Chondrocyte (in vitro differentiated cells): ENCODE results near the gene VANGL2. TPM values are rescaled to one million over a fixed set of nuclear protein-coding genes. Genes with fewer than 3 reads are reported as not detected.

Experiments used
- DNase-seq: peaks from one replicate; pipeline ENCODE4 v3.0.0; 2021; ENCODE audit warnings: mixed read lengths, low spot score
- H3K27ac Mint-ChIP-seq: one replicate; pipeline ENCODE4 v1.8.0; 2021; ENCODE audit warnings: mild to moderate bottlenecking, moderate library complexity, mixed read lengths; ENCODE audit not compliant: unreplicated experiment
- H3K27me3 Mint-ChIP-seq: 2 replicates; pipeline ENCODE4 v1.8.0; 2021; ENCODE audit warnings: low read depth, mixed read lengths
- H3K36me3 Mint-ChIP-seq: 2 replicates; pipeline ENCODE4 v1.8.0; 2021; ENCODE audit warnings: low read depth, mixed read lengths
- H3K4me1 Mint-ChIP-seq: 2 replicates; pipeline ENCODE4 v1.8.0; 2021; ENCODE audit warnings: low read depth, mild to moderate bottlenecking, mixed read lengths
- H3K4me3 Mint-ChIP-seq: one replicate; pipeline ENCODE4 v1.8.0; 2021; ENCODE audit warnings: mild to moderate bottlenecking, moderate library complexity, mixed read lengths; ENCODE audit not compliant: unreplicated experiment
- H3K9me3 Mint-ChIP-seq: 2 replicates; pipeline ENCODE4 v1.8.0; 2021; ENCODE audit warnings: low read depth, mixed read lengths
- total RNA-seq: library from RNA; stranded (reverse); gene quantifications from 3 replicates; pipeline ENCODE4 v1.2.1, GENCODE V29; 2021
- TF ChIP-seq, protein P1 (sequence below): fragments of 200-600 bp; sonication (generic); IDR thresholded peaks from 2 replicates; pipeline ENCODE4 v1.5.0; 2021; ENCODE audit warnings: antibody characterized with exemption, mild to moderate bottlenecking, moderate library complexity

Gene VANGL2
- total RNA-seq, 1 donor from 2014 or later = 11.3 TPM

DNA sequence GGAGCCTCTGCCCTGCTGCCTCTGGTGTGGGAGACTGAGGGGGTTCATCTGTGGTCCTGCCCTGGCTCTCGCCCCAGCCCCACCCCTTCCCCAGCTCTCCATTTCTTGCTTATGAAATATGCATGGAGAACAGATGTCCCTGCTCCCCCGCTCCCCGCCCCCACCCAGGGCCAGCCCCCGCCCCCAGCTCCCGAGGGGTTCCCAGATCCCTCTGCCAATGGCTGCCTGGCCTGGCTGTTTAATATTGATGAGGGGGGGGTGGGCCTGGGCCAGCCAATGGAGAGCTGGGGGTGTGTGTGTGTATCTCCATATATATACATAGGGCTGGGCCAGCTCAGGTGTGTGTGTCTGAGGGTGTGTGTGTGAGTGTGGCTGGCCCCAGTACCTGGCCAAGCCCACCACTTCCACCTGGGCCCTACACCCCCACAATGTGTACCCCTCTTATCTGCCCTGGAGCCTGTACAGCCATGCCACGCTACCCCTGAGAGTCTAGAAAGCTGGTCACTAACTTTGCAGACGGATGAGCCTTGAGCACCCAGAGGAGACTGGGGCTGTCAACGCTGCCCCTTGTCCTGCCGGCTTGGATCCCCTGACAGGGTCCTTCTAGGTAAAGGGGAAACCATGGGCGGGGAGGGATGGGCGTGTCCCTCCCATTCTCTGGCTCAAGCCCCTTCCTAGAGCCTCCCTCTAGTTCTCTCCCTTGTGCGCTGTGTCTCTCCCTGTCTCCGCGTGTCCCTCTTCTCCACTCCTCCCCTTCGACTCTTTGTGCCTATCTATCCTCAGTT, 33.4 kb upstream of the VANGL2 start, which contains the start of gene NHLH1:
NHLH1 (plus strand) TSS at position 341 of the 785 bp plus-strand sequence. CDS start 3,661 bp downstream, outside the sequence.
- H3K27me3 Mint-ChIP-seq = peaks cover 8% of the 10 kb centered on the region
- no peak within 1 kb of the TSS for H3K4me3 Mint-ChIP-seq
- TF ChIP-seq, protein P1, sequence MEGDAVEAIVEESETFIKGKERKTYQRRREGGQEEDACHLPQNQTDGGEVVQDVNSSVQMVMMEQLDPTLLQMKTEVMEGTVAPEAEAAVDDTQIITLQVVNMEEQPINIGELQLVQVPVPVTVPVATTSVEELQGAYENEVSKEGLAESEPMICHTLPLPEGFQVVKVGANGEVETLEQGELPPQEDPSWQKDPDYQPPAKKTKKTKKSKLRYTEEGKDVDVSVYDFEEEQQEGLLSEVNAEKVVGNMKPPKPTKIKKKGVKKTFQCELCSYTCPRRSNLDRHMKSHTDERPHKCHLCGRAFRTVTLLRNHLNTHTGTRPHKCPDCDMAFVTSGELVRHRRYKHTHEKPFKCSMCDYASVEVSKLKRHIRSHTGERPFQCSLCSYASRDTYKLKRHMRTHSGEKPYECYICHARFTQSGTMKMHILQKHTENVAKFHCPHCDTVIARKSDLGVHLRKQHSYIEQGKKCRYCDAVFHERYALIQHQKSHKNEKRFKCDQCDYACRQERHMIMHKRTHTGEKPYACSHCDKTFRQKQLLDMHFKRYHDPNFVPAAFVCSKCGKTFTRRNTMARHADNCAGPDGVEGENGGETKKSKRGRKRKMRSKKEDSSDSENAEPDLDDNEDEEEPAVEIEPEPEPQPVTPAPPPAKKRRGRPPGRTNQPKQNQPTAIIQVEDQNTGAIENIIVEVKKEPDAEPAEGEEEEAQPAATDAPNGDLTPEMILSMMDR = no peak
- no peaks in the 10 kb centered on the region for H3K9me3 Mint-ChIP-seq
- H3K4me1 Mint-ChIP-seq = peaks cover 8% of the 10 kb centered on the region
- DNase-seq = no peak
- H3K27ac Mint-ChIP-seq = no peak within 1 kb of the TSS
- no peaks in the 10 kb centered on the region for H3K36me3 Mint-ChIP-seq

DNA sequence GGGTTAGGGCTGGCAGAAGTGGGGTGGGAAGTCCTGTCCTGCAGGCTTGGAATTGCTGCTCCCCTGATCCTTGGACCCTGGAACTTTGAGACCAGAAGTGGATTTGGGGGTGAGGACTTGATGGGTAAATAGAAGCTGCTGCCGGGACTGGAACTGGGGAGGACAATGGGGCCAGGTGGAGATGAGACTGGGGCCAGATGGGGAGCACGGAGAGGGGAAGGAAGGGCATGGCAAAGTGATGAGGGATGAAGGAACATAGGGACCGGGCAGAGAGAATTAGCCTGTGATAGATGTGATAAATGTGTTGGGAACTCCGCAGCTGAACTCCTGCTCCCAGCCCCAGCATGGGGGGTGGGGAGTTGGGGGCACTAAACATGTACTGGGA, 32.9 kb upstream of the VANGL2 start:
- no peaks in the 10 kb centered on the region for H3K36me3 Mint-ChIP-seq
- H3K27me3 Mint-ChIP-seq = peaks cover 8% of the 10 kb centered on the region
- no peaks in the 10 kb centered on the region for H3K9me3 Mint-ChIP-seq
- TF ChIP-seq, protein P1 = no peak
- no peak for DNase-seq
- no peak overlapping the region for H3K27ac Mint-ChIP-seq
- no peak overlapping the region for H3K4me3 Mint-ChIP-seq
- peaks cover 2% of the 10 kb centered on the region for H3K4me1 Mint-ChIP-seq

DNA sequence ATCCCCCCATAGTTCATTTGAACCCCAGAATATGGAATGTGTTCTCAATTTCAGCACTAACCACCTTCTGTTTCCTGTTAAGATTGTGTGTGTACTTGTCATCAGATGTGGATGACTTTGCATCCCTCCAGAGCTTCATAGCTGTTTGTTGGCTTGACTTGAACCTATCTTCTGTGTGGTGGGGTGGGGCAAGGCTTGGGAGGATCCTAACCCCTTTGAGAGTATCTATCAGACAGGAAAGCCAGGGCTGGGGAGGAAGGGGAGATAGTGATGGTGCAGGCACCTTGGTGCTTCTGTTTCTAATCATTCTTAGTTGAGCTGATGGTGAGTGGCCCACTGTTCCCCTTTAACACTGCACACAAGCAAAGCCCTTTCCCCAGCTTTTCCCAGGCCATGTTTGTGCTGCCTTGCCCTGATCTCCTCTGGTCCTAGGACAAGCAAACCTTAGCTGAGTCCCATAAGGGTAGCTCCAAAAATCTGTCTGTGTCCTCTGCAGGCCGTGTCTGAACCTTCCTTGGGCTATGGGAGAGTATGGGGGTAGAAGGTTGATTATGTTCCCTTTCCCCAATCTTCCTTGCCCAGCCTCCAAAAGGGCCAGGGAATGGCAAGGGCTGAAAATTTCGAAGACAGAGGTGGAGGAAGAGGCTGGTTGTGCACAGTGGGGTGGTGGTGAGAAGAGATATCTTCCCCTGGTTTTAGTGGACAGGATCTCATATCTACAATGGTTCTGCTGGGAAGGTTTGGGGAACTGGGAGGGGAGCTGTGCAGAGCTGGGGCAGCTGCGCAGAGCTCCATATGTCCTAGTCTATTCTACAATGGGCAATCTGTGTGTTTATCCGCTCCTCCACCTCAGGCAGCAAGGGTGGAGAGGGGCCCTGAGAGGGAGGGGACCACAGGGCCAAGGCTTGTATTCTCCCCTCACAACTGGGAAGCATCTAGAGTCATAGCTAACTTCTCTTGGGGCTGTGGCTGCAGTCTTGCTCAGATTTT, 32.1 kb upstream of the VANGL2 start:
- H3K27me3 Mint-ChIP-seq = peaks cover 8% of the 10 kb centered on the region
- H3K27ac Mint-ChIP-seq = no peak overlapping the region
- H3K4me1 Mint-ChIP-seq = no peaks in the 10 kb centered on the region
- H3K36me3 Mint-ChIP-seq = no peaks in the 10 kb centered on the region
- no peak for DNase-seq
- H3K4me3 Mint-ChIP-seq = no peak overlapping the region
- TF ChIP-seq, protein P1 = no peak
- H3K9me3 Mint-ChIP-seq = no peaks in the 10 kb centered on the region

DNA sequence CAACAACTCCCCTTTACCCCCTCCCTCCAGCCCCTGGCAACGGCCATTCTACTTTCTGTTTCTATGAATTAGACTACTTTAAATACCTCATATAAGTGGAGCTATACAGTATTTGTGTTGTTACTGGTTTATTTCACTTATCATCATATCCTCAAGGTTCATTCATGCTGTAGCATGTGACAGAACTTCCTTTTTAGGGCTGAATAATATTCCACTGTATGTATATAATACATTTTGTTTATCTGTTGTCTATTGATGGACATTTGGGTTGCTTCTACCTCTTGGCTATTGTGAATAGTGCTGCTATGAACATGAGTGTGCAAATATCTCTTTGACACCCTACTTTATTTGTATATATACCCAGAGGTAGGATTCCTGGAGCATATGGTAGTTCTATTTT, 31.3 kb upstream of the VANGL2 start:
- Mint-ChIP-seq H3K4me1 (no peaks in the 10 kb centered on the region), H3K27ac (no peak overlapping the region), H3K9me3 (no peaks in the 10 kb centered on the region), H3K27me3 (peaks cover 8% of the 10 kb centered on the region), H3K36me3 (no peaks in the 10 kb centered on the region), H3K4me3 (no peak overlapping the region)
- TF ChIP-seq, protein P1 = no peak
- no peak for DNase-seq
